ENCODE measurements around the gene DYNC1I1. TPM values are rescaled to one million over a fixed set of nuclear protein-coding genes. Genes with fewer than 3 reads are reported as not detected.

The DYNC1I1 gene
- total and polyA plus RNA-seq, 2 of the 13 experiments (the other 11 are each of a cell fraction or from before 2014, with no cell fraction given), result not detected

- TF ChIP-seq ZNF646 (CRISPR knock-in tag; IDR thresholded peaks at IDR 0.05), result no peak
- no peak for TF ChIP-seq ZNF883 (CRISPR knock-in tag; IDR thresholded peaks at IDR 0.05; ENCODE audit: not compliant biosample characterization)
- TF ChIP-seq KDM5A (IDR thresholded peaks at IDR 0.05; ENCODE audit: borderline replicate concordance, low read length), result peak; percentile 63; the same call in 1 of the 2 replicates
- no peak for TF ChIP-seq CBX2 (IDR thresholded peaks at IDR 0.05; ENCODE audit: low read depth, low read length)
- no peak for TF ChIP-seq CBX2 (CRISPR knock-in tag; IDR thresholded peaks at IDR 0.05; ENCODE audit: low read depth)
- TF ChIP-seq ZFX (CRISPR knock-in tag; IDR thresholded peaks at IDR 0.05; ENCODE audit: low read depth), result 0 out of 2 replicates have a peak, but pooled peaks have one; percentile 13
- peak; percentile 49; the same call in 1 of the 2 replicates for TF ChIP-seq ARID5B (CRISPR knock-in tag; IDR thresholded peaks at IDR 0.05)
- no peak for TF ChIP-seq ZNF251 (CRISPR knock-in tag; IDR thresholded peaks at IDR 0.05)
- no peak for TF ChIP-seq NPAS2 (CRISPR knock-in tag; IDR thresholded peaks at IDR 0.05; ENCODE audit: borderline replicate concordance)
- no peak for TF ChIP-seq ELF1 (CRISPR knock-in tag; IDR thresholded peaks at IDR 0.05)
Measured at GRCh38 chr7:95916573-95917297, 144.4 kb downstream of the DYNC1I1 start (continued).

All from HepG2 (cell line).